HepG2 (cell line): ENCODE results near the gene METRNL. TPM values are rescaled to one million over a fixed set of nuclear protein-coding genes. Genes with fewer than 3 reads are reported as not detected.
A peak's percentile ranks its signal among the peaks of the same experiment; 100 is the strongest.

Experiments used
- ARHGAP35 ChIP-seq: sonication (generic); formaldehyde crosslinking; IDR thresholded peaks from 2 replicates; pipeline ENCODE4 v1.9.0; 2022; ENCODE audit warnings: mild to moderate bottlenecking, inconsistent platforms, moderate library complexity, missing genetic modification reagents, borderline replicate concordance
- ASH2L ChIP-seq: fragments of 300-600, 200-600 bp; sonication (generic); IDR thresholded peaks from 2 replicates; pipeline ENCODE4 v1.7.0; 2017; ENCODE audit warnings: low read depth, mild to moderate bottlenecking, moderate library complexity, mixed read lengths, low read length; ENCODE audit not compliant: insufficient read length
- ATF4 ChIP-seq, 2 experiments: fragments of 450-650 bp in 1 of 2; sonication (generic) in 1 of 2; formaldehyde crosslinking; IDR thresholded peaks; 2 replicates each; pipeline versions ENCODE4 v1.5.0 to v1.8.0; 2020 to 2022; ENCODE audit warnings: mild to moderate bottlenecking in 1 of 2, missing genetic modification reagents in 1 of 2
- BCL6 ChIP-seq: IDR thresholded peaks from 2 replicates; pipeline ENCODE4 v1.6.1; 2016; ENCODE audit warnings: missing genetic modification reagents, missing compliant biosample characterization
- CEBPB ChIP-seq: IDR thresholded peaks from 2 replicates; pipeline ENCODE4 v1.6.1; 2011; ENCODE audit warnings: low read depth, low read length, improper control_type of control experiment, borderline replicate concordance
- FOSL2 ChIP-seq: sonication (generic); formaldehyde crosslinking; IDR thresholded peaks from 2 replicates; pipeline ENCODE4 v1.4.0; 2020; ENCODE audit warnings: missing genetic modification reagents
- FUBP1 ChIP-seq: sonication (generic); formaldehyde crosslinking; IDR thresholded peaks from 2 replicates; pipeline ENCODE4 v1.5.1; 2020; ENCODE audit warnings: missing genetic modification reagents, mild to moderate bottlenecking, borderline replicate concordance
- GABPB1 ChIP-seq: IDR thresholded peaks from 2 replicates; pipeline ENCODE4 v1.6.1; 2016; ENCODE audit warnings: mild to moderate bottlenecking, missing genetic modification reagents, moderate library complexity, missing compliant biosample characterization
- IKZF1 ChIP-seq: fragments of 450-650 bp; IDR thresholded peaks from 2 replicates; pipeline ENCODE4 v1.7.1; 2016
- KLF16 ChIP-seq, 2 experiments: sonication (generic) in 1 of 2; formaldehyde crosslinking in 1 of 2; IDR thresholded peaks; 2 replicates each; pipeline versions ENCODE4 v1.6.1 to v1.8.0; 2016 to 2023; ENCODE audit warnings: missing genetic modification reagents in 2 of 2, missing compliant biosample characterization in 1 of 2
- MATR3 ChIP-seq: sonication (generic); formaldehyde crosslinking; IDR thresholded peaks from 2 replicates; pipeline ENCODE4 v1.4.0; 2020; ENCODE audit warnings: missing genetic modification reagents
- MIER2 ChIP-seq: IDR thresholded peaks from 2 replicates; pipeline ENCODE4 v1.6.1; 2016; ENCODE audit warnings: missing biosample characterization, missing genetic modification reagents
- MTA1 ChIP-seq: sonication (generic); formaldehyde crosslinking; IDR thresholded peaks from 2 replicates; pipeline ENCODE4 v1.4.0; 2020; ENCODE audit warnings: missing genetic modification reagents, mild to moderate bottlenecking, borderline replicate concordance
- PPARG ChIP-seq: conservative IDR thresholded peaks from 2 replicates; pipeline ENCODE4 v1.6.1; 2016; ENCODE audit warnings: missing biosample characterization, missing genetic modification reagents
- RARG ChIP-seq: sonication (generic); formaldehyde crosslinking; IDR thresholded peaks from 2 replicates; pipeline ENCODE4 v1.4.0; 2020; ENCODE audit warnings: low read depth, mild to moderate bottlenecking, missing genetic modification reagents
- RFX5 ChIP-seq: IDR thresholded peaks from 2 replicates; pipeline ENCODE4 v1.6.1; 2011; ENCODE audit warnings: low read depth, low read length, improper control_type of control experiment
- THAP11 ChIP-seq: IDR thresholded peaks from 2 replicates; pipeline ENCODE4 v1.6.1; 2016; ENCODE audit warnings: missing biosample characterization, missing genetic modification reagents
- ZBTB38 ChIP-seq: sonication (generic); formaldehyde crosslinking; IDR thresholded peaks from 2 replicates; pipeline ENCODE4 v1.5.1; 2020; ENCODE audit warnings: mild to moderate bottlenecking, missing genetic modification reagents
- ZFP1 ChIP-seq: IDR thresholded peaks from 2 replicates; pipeline ENCODE4 v1.6.1; 2016
- ZNF460 ChIP-seq: sonication (generic); formaldehyde crosslinking; IDR thresholded peaks from 2 replicates; pipeline ENCODE4 v1.5.1; 2020; ENCODE audit warnings: missing genetic modification reagents, mild to moderate bottlenecking, borderline replicate concordance
- ZNF468 ChIP-seq: sonication (generic); formaldehyde crosslinking; IDR thresholded peaks from 2 replicates; pipeline ENCODE4 v1.8.0; 2022; ENCODE audit warnings: mild to moderate bottlenecking, moderate library complexity, missing genetic modification reagents
- ZNF501 ChIP-seq: sonication (generic); formaldehyde crosslinking; IDR thresholded peaks from 2 replicates; pipeline ENCODE4 v1.5.1; 2020; ENCODE audit warnings: mild to moderate bottlenecking, moderate library complexity, missing genetic modification reagents
- ZNF691 ChIP-seq: sonication (generic); formaldehyde crosslinking; IDR thresholded peaks from 2 replicates; pipeline ENCODE4 v1.4.0; 2020; ENCODE audit warnings: missing genetic modification reagents, low read depth, mild to moderate bottlenecking, borderline replicate concordance
- ZNF772 ChIP-seq: sonication (generic); formaldehyde crosslinking; IDR thresholded peaks from 2 replicates; pipeline ENCODE4 v1.5.0; 2020; ENCODE audit warnings: mild to moderate bottlenecking, missing genetic modification reagents
- ZNF777 ChIP-seq: sonication (generic); formaldehyde crosslinking; IDR thresholded peaks from 2 replicates; pipeline ENCODE4 v1.4.0; 2020; ENCODE audit warnings: missing genetic modification reagents
- ZNF781 ChIP-seq: sonication (generic); formaldehyde crosslinking; IDR thresholded peaks from 2 replicates; pipeline ENCODE4 v1.5.1; 2020; ENCODE audit warnings: borderline replicate concordance, mild to moderate bottlenecking, missing genetic modification reagents; ENCODE audit errors: not compliant biosample characterization
- polyA plus RNA-seq, 8 experiments: library from polyadenylated mRNA; depleted of rRNA in 3 of 8; stranded (reverse) in 7 of 8; unstranded in 1 of 8; fragments of >200 nt; fragmentation: Illumina TruSeq in 4 of 8; extraction: Trizol in 4 of 8; gene quantifications; 2 replicates each; pipeline versions ENCODE4 v1.2.1 to v1.2.3, GENCODE V29; 2011 to 2016; ENCODE audit warnings: low read depth in 4 of 8, missing spikeins in 1 of 8, mixed read lengths in 1 of 8; ENCODE audit not compliant: insufficient read depth in 1 of 8
- total RNA-seq, 5 experiments: library from RNA; depleted of rRNA; stranded (reverse); fragments of >200 nt; fragmentation: Illumina TruSeq; extraction: Trizol; gene quantifications; 2 replicates each; pipeline ENCODE4 v1.2.3, GENCODE V29; 2016; ENCODE audit warnings: low read depth in 1 of 5

The METRNL gene
- total and polyA plus RNA-seq, 2 of the 13 experiments (the other 11 are each of a cell fraction or from before 2014, with no cell fraction given): 0.66 to 0.84 TPM

GRCh38 chr17:83091257-83092141 lies 12.1 kb downstream of the METRNL start (continued):
- no peak for TF ChIP-seq MATR3
- TF ChIP-seq ZNF781: no peak
- TF ChIP-seq GABPB1 (CRISPR knock-in tag): 0 out of 2 replicates have a peak, but pooled peaks have one; percentile 6
- no peak for TF ChIP-seq CEBPB
- no peak for TF ChIP-seq ASH2L
- TF ChIP-seq THAP11 (CRISPR knock-in tag): no peak
- TF ChIP-seq RFX5: no peak
- no peak for TF ChIP-seq ATF4 (CRISPR knock-in tag; IDR thresholded peaks at IDR 0.05)
- TF ChIP-seq MIER2: no peak
- TF ChIP-seq ZNF501 (CRISPR knock-in tag): 0 out of 2 replicates have a peak, but pooled peaks have one; percentile 25
- TF ChIP-seq ZFP1: no peak
- TF ChIP-seq ZNF772 (CRISPR knock-in tag): no peak
- TF ChIP-seq PPARG (CRISPR knock-in tag): peak; percentile 66; the same call in 1 of the 2 replicates
- no peak for TF ChIP-seq IKZF1
- no peak for TF ChIP-seq ARHGAP35 (CRISPR knock-in tag)
- TF ChIP-seq KLF16 (CRISPR knock-in tag; IDR thresholded peaks at IDR 0.05): no peak
- peak; percentile 61 for TF ChIP-seq BCL6
- no peak for TF ChIP-seq RARG (CRISPR knock-in tag)
- peak; percentile 71 for TF ChIP-seq ZNF777 (CRISPR knock-in tag)
- TF ChIP-seq ZBTB38 (CRISPR knock-in tag): no peak
- TF ChIP-seq FOSL2 (CRISPR knock-in tag): no peak
- TF ChIP-seq MTA1 (CRISPR knock-in tag): 0 out of 2 replicates have a peak, but pooled peaks have one; percentile 15
- no peak for TF ChIP-seq ZNF460 (CRISPR knock-in tag)
- peak; percentile 22; the same call in 1 of the 2 replicates for TF ChIP-seq ZNF691 (CRISPR knock-in tag)
- TF ChIP-seq ZNF468 (CRISPR knock-in tag): no peak
- no peak for TF ChIP-seq FUBP1 (CRISPR knock-in tag)
